Panc1 (cell line): ENCODE measurements around the gene CDV3. TPM values are rescaled to one million over a fixed set of nuclear protein-coding genes. Genes with fewer than 3 reads are reported as not detected.

Experiments used
- ATAC-seq: fragments of 200-7000 bp; cut with Tn5 transposase; 2 replicates; pipeline ENCODE4 v1.9.1; 2020; ENCODE audit warnings: mild to moderate bottlenecking, moderate library complexity
- BruUV-seq: library from RNA; stranded (reverse); fragments of 400-500 nt; replicated peaks from 2 replicates; lab custom pipeline; 2021; lab: Mats Ljungman, UMichigan
- CTCF ChIA-PET: fragments of 300-600 bp; sonication (Branson Sonifier 250); formaldehyde crosslinking; loops from one replicate; lab custom pipeline; 2022; ENCODE audit warnings: antibody characterized with exemption; lab: Charles Lee
- POLR2A ChIA-PET: fragments of 300-600 bp; sonication (Branson Sonifier 250); formaldehyde crosslinking; loops from one replicate; lab custom pipeline; 2022; ENCODE audit warnings: antibody characterized with exemption; lab: Charles Lee
- DNase-seq: peaks from one replicate; pipeline ENCODE4 v3.0.0-alpha.2; 2010; ENCODE audit warnings: low read depth, low spot score
- H3K27ac ChIP-seq: 2 replicates; pipeline ENCODE4 v1.5.1; 2011; ENCODE audit warnings: mild to moderate bottlenecking, low read length, inconsistent platforms
- H3K27me3 ChIP-seq: fragments of 200-500 bp; sonication (Bioruptor generic); 2 replicates; pipeline ENCODE4 v1.6.0; 2014; ENCODE audit warnings: low read length, inconsistent platforms; ENCODE audit not compliant: control insufficient read depth, insufficient read depth
- H3K36me3 ChIP-seq: fragments of 200-500 bp; sonication (Bioruptor generic); 2 replicates; pipeline ENCODE4 v1.5.1; 2014; ENCODE audit warnings: inconsistent platforms, mild to moderate bottlenecking, low read length, moderate library complexity; ENCODE audit not compliant: control insufficient read depth, insufficient read depth
- H3K4me1 ChIP-seq: 2 replicates; pipeline ENCODE4 v1.5.1; 2011; ENCODE audit warnings: inconsistent platforms, mild to moderate bottlenecking, low read length, moderate library complexity; ENCODE audit not compliant: control insufficient read depth, insufficient read depth
- H3K4me3 ChIP-seq, 2 experiments: 2 replicates each; pipeline ENCODE4 v1.5.1; 2011 to 2012; ENCODE audit warnings: low read depth in 2 of 2, low read length in 2 of 2, mild to moderate bottlenecking in 2 of 2, inconsistent platforms in 1 of 2, moderate library complexity in 1 of 2
- H3K9me3 ChIP-seq: fragments of 200-500 bp; sonication (Bioruptor generic); 2 replicates; pipeline ENCODE4 v1.5.1; 2014; ENCODE audit warnings: low read depth, mild to moderate bottlenecking, inconsistent platforms, low read length, moderate library complexity; ENCODE audit not compliant: control insufficient read depth, insufficient read depth
- POLR2AphosphoS5 ChIP-seq: IDR thresholded peaks from 2 replicates; pipeline ENCODE4 v1.6.1; 2012; ENCODE audit warnings: mild to moderate bottlenecking, low read depth, low read length, moderate library complexity
- SIN3A ChIP-seq: IDR thresholded peaks from 2 replicates; pipeline ENCODE4 v1.6.1; 2012; ENCODE audit warnings: low read depth, mild to moderate bottlenecking, low read length, moderate library complexity, borderline replicate concordance; ENCODE audit not compliant: insufficient read depth
- TCF7L2 ChIP-seq: IDR thresholded peaks from 2 replicates; pipeline ENCODE4 v1.6.1; 2011; ENCODE audit warnings: mild to moderate bottlenecking, low read depth, low read length, inconsistent platforms
- in situ Hi-C: cut with HindIII; loops from 2 replicates; pipeline ENCODE4 v1.10.0; 2016; ENCODE audit warnings: low sequenced_read_pairs, low pct_unique_long_range_greater_than_20kb
- intact Hi-C: fragments of 100-400 bp; cut with micrococcal nuclease; formaldehyde crosslinking; loops from one replicate; pipeline ENCODE4 v1.10.0; 2022; ENCODE audit not compliant: unreplicated experiment
- total RNA-seq: library from RNA; stranded (reverse); gene quantifications from one replicate; pipeline ENCODE4 v1.2.1, GENCODE V29; 2021; ENCODE audit not compliant: unreplicated experiment
- TF ChIP-seq, protein P1 (sequence below): fragments of 450-650 bp; IDR thresholded peaks from 2 replicates; pipeline ENCODE4 v1.5.1; 2017; ENCODE audit warnings: mild to moderate bottlenecking
- TF ChIP-seq, protein P2 (sequence below), 2 experiments: IDR thresholded peaks; 2 replicates each; pipeline ENCODE4 v1.6.1; 2011 to 2012; ENCODE audit warnings: low read depth in 2 of 2, control low read depth in 1 of 2, low read length in 1 of 2, mild to moderate bottlenecking in 1 of 2, moderate library complexity in 1 of 2; ENCODE audit not compliant: insufficient read depth in 1 of 2

Gene CDV3
- total RNA-seq, 1 experiment from 2014 or later: 506 TPM

DNA sequence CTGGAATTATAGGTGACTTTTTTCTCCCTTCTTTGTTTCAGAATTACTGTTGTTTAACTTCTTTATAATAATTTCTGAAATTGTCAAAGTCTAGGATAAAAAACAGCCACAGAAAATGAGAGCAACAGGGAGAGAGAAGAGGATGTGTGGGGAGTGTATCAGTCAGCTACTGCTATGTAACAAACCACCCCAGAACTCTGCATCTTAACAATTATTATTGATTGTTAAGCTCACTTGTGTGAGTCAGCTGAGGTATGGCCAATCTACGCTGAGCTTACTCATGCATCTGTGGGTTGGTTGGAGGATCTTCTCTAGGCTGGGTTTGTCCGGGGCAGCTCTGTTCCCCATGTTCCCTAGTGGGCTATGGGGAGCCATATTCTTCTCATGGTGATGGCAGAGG, 43.7 kb upstream of the CDV3 start:
- Histone ChIP-seq H3K36me3 (no peaks in the 10 kb centered on the region), H3K27me3 (no peaks in the 10 kb centered on the region), H3K27ac (no peak overlapping the region), H3K4me1 (peaks cover 20% of the 10 kb centered on the region), H3K4me3 (no peak overlapping the region), H3K9me3 (no peaks in the 10 kb centered on the region)
- in situ Hi-C loops: no loop called here
- intact Hi-C loops: no loop called here
- POLR2A ChIA-PET: interaction anchor here (0.7 to 0.9 kb wide), 2 partner anchors 120 to 260 kb away, joined by 3 read pairs; no protein-coding TSS in a partner anchor
- ATAC-seq (no peak), DNase-seq (no peak)
- BruUV-seq: no TSS peak
- CTCF ChIA-PET: no interaction called here
- TF ChIP-seq, protein P1, sequence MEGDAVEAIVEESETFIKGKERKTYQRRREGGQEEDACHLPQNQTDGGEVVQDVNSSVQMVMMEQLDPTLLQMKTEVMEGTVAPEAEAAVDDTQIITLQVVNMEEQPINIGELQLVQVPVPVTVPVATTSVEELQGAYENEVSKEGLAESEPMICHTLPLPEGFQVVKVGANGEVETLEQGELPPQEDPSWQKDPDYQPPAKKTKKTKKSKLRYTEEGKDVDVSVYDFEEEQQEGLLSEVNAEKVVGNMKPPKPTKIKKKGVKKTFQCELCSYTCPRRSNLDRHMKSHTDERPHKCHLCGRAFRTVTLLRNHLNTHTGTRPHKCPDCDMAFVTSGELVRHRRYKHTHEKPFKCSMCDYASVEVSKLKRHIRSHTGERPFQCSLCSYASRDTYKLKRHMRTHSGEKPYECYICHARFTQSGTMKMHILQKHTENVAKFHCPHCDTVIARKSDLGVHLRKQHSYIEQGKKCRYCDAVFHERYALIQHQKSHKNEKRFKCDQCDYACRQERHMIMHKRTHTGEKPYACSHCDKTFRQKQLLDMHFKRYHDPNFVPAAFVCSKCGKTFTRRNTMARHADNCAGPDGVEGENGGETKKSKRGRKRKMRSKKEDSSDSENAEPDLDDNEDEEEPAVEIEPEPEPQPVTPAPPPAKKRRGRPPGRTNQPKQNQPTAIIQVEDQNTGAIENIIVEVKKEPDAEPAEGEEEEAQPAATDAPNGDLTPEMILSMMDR: no peak
- TF ChIP-seq SIN3A: no peak
- no peak for TF ChIP-seq TCF7L2
- TF ChIP-seq, protein P2, sequence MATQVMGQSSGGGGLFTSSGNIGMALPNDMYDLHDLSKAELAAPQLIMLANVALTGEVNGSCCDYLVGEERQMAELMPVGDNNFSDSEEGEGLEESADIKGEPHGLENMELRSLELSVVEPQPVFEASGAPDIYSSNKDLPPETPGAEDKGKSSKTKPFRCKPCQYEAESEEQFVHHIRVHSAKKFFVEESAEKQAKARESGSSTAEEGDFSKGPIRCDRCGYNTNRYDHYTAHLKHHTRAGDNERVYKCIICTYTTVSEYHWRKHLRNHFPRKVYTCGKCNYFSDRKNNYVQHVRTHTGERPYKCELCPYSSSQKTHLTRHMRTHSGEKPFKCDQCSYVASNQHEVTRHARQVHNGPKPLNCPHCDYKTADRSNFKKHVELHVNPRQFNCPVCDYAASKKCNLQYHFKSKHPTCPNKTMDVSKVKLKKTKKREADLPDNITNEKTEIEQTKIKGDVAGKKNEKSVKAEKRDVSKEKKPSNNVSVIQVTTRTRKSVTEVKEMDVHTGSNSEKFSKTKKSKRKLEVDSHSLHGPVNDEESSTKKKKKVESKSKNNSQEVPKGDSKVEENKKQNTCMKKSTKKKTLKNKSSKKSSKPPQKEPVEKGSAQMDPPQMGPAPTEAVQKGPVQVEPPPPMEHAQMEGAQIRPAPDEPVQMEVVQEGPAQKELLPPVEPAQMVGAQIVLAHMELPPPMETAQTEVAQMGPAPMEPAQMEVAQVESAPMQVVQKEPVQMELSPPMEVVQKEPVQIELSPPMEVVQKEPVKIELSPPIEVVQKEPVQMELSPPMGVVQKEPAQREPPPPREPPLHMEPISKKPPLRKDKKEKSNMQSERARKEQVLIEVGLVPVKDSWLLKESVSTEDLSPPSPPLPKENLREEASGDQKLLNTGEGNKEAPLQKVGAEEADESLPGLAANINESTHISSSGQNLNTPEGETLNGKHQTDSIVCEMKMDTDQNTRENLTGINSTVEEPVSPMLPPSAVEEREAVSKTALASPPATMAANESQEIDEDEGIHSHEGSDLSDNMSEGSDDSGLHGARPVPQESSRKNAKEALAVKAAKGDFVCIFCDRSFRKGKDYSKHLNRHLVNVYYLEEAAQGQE (IDR thresholded peaks at IDR 0.05; ENCODE audit: insufficient read depth in 1 of 2, low read depth in 2 of 2, low read length in 1 of 2): no peak
- no peak for TF ChIP-seq POLR2AphosphoS5

DNA sequence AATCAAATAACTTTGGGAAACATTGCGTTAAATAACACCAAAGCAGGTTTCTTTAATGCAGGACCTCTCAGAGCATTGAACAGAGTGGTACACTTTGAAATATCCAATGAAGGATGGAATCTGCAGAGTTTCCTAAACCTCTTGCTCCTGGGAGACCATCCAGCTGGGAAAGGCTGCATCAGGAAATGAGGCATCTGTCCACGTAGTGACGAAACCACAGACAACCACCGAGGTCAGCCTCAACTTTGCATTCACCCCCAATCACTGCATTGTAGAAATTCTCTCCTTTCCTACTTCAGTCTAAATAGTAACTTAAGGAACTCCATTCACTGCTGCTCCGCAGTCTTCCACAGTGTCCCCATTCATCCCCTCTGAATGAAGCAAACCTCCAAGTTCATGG, 41.5 kb upstream of the CDV3 start:
- no TSS peak for BruUV-seq
- peak overlapping the region; percentile 60; the same call in 1 of the 2 replicates for H3K27ac ChIP-seq

More for the DNA sequence above, 41.5 kb upstream of the CDV3 start:
- Histone ChIP-seq H3K27me3 (no peaks in the 10 kb centered on the region), H3K4me1 (peaks cover 26% of the 10 kb centered on the region), H3K9me3 (no peaks in the 10 kb centered on the region), H3K36me3 (no peaks in the 10 kb centered on the region), H3K4me3 (no peak overlapping the region)
- ChIA-PET CTCF (no interaction called here), POLR2A (no interaction called here)
- TF ChIP-seq, protein P1: no peak
- TF ChIP-seq TCF7L2 (no peak), SIN3A (no peak), POLR2AphosphoS5 (no peak)
- TF ChIP-seq, protein P2 (IDR thresholded peaks at IDR 0.05; ENCODE audit: insufficient read depth in 1 of 2, low read depth in 2 of 2, low read length in 1 of 2): no peak
- in situ Hi-C loops (no loop called here), intact Hi-C loops (no loop called here)
- no peak for ATAC-seq
- no peak for DNase-seq
